GM12864 (cell line): ENCODE results near the gene MYO3A.

Source experiments
- DNase-seq: peaks from one replicate; pipeline ENCODE4 v3.0.0-alpha.2; 2011; ENCODE audit warnings: low read depth
- H3K4me3 ChIP-seq: 2 replicates; pipeline ENCODE4 v1.5.1; 2011; ENCODE audit warnings: mild to moderate bottlenecking, low read depth, low read length, control low read depth
- TF ChIP-seq, protein P1 (sequence below): IDR thresholded peaks from 2 replicates; pipeline ENCODE4 v1.5.1; 2011; ENCODE audit warnings: low read depth, mild to moderate bottlenecking, moderate library complexity, low read length, control low read depth, inconsistent platforms; ENCODE audit errors: missing control alignments

The MYO3A gene

DNA sequence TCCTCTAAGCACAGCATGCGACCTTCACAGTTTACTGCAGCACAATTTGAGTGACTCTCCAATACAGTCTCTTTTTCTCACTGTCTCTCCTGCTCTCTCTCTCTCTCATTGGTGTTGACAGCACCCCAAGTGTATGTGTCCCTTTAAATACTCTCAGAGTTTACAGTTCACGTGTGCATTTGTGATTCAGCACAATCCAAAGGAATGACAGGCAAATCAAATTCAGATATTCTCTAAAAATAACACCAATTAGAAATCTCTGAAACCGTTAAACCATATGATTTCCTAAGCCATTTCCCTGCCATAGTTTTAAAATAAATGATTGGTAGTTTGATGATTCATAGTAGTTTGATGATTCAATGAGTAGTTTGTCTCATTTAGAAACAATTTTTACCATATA is 178.5 kb downstream of the MYO3A start:
- H3K4me3 ChIP-seq, result no peak overlapping the region
- no peak for DNase-seq
- TF ChIP-seq, protein P1, sequence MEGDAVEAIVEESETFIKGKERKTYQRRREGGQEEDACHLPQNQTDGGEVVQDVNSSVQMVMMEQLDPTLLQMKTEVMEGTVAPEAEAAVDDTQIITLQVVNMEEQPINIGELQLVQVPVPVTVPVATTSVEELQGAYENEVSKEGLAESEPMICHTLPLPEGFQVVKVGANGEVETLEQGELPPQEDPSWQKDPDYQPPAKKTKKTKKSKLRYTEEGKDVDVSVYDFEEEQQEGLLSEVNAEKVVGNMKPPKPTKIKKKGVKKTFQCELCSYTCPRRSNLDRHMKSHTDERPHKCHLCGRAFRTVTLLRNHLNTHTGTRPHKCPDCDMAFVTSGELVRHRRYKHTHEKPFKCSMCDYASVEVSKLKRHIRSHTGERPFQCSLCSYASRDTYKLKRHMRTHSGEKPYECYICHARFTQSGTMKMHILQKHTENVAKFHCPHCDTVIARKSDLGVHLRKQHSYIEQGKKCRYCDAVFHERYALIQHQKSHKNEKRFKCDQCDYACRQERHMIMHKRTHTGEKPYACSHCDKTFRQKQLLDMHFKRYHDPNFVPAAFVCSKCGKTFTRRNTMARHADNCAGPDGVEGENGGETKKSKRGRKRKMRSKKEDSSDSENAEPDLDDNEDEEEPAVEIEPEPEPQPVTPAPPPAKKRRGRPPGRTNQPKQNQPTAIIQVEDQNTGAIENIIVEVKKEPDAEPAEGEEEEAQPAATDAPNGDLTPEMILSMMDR, result no peak

DNA sequence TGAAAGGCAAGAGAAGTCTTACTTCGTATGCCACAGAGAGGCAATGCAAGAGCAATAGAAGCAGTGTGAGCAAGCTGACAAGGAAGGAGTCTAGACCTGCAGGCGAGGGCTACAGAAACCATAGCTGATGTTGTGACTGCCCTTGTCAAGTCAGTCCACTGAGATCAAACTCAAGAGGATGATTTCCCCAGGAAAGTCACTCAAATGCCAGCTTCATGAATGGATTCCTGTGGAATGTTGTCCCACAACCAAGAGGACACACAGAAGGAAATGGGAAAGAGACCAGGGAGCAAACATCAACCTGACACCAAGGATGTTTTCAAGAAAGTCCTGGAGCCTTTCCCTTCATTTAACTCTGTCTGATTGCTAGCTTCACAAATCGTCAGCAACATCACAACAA is 204.6 kb downstream of the MYO3A start:
- H3K4me3 ChIP-seq, result no peak overlapping the region
- TF ChIP-seq, protein P1, result no peak
- DNase-seq, result no peak

- TF ChIP-seq, protein P1, result no peak
- no peak overlapping the region for H3K4me3 ChIP-seq
- DNase-seq, result no peak
Measured at GRCh38 chr10:26156019-26156418, 222.0 kb downstream of the MYO3A start.

- no peak for DNase-seq
- TF ChIP-seq, protein P1, result peak; percentile 5
Measured at GRCh38 chr10:26157734-26158133, 223.7 kb downstream of the MYO3A start.

GRCh38 chr10:26169466-26169865 is 235.4 kb downstream of the MYO3A start:
- H3K4me3 ChIP-seq, result no peak overlapping the region
- TF ChIP-seq, protein P1, result no peak
- DNase-seq, result no peak

More at GRCh38 chr10:26157734-26158133, 223.7 kb downstream of the MYO3A start:
- H3K4me3 ChIP-seq, result no peak overlapping the region

- TF ChIP-seq, protein P1, result no peak
- no peak for DNase-seq
Measured at GRCh38 chr10:26172131-26172530, 238.1 kb downstream of the MYO3A start.

GRCh38 chr10:26173837-26174236 is 239.8 kb downstream of the MYO3A start:
- no peak overlapping the region for H3K4me3 ChIP-seq
- DNase-seq, result no peak
- TF ChIP-seq, protein P1, result no peak

More at GRCh38 chr10:26172131-26172530, 238.1 kb downstream of the MYO3A start:
- no peak overlapping the region for H3K4me3 ChIP-seq
